HEK293T (cell line): ENCODE results near the gene ERFL.

Source experiments
- CTCF ChIA-PET: fragments of 350-600 bp; formaldehyde crosslinking; extraction: SDS; loops from one replicate; lab custom pipeline; 2021; ENCODE audit warnings: antibody characterized with exemption, inconsistent platforms; lab: Yijun Ruan, JAX
- POLR2A ChIA-PET: fragments of 350-600 bp; formaldehyde crosslinking; extraction: SDS; loops from one replicate; lab custom pipeline; 2020; ENCODE audit warnings: antibody characterized with exemption, inconsistent platforms; lab: Yijun Ruan, JAX
- DNase-seq: peaks from one replicate; pipeline ENCODE4 v3.0.0; 2012; ENCODE audit warnings: mixed read lengths; ENCODE audit errors: extremely low spot score
- ARNT ChIP-seq: fragments of 450-650 bp; IDR thresholded peaks from 2 replicates; pipeline ENCODE4 v1.6.1; 2017; ENCODE audit warnings: mild to moderate bottlenecking
- BHLHE40 ChIP-seq: fragments of 450-650 bp; IDR thresholded peaks from 2 replicates; pipeline ENCODE4 v1.6.1; 2016; ENCODE audit warnings: mild to moderate bottlenecking, moderate library complexity, borderline replicate concordance
- CTBP1 ChIP-seq: fragments of 450-650 bp; IDR thresholded peaks from 2 replicates; pipeline ENCODE4 v1.6.1; 2016; ENCODE audit warnings: borderline replicate concordance
- ELF4 ChIP-seq: fragments of 450-650 bp; IDR thresholded peaks from 2 replicates; pipeline ENCODE4 v1.6.1; 2017; ENCODE audit warnings: antibody characterized with exemption
- FOXA1 ChIP-seq: fragments of 450-650 bp; IDR thresholded peaks from 2 replicates; pipeline ENCODE4 v1.6.1; 2016; ENCODE audit warnings: mild to moderate bottlenecking
- FOXK2 ChIP-seq: fragments of 450-650 bp; IDR thresholded peaks from 2 replicates; pipeline ENCODE4 v1.6.1; 2016; ENCODE audit warnings: mild to moderate bottlenecking
- FOXM1 ChIP-seq: fragments of 450-650 bp; IDR thresholded peaks from 2 replicates; pipeline ENCODE4 v1.6.1; 2017; ENCODE audit warnings: mild to moderate bottlenecking, borderline replicate concordance
- HDGF ChIP-seq: fragments of 450-650 bp; IDR thresholded peaks from 2 replicates; pipeline ENCODE4 v1.6.1; 2017; ENCODE audit warnings: antibody characterized with exemption, borderline replicate concordance
- L3MBTL2 ChIP-seq: fragments of 450-650 bp; conservative IDR thresholded peaks from 2 replicates; pipeline ENCODE4 v1.6.1; 2016; ENCODE audit warnings: mild to moderate bottlenecking
- LEF1 ChIP-seq: fragments of 450-650 bp; IDR thresholded peaks from 2 replicates; pipeline ENCODE4 v1.6.1; 2017; ENCODE audit warnings: mild to moderate bottlenecking, borderline replicate concordance
- NFRKB ChIP-seq: fragments of 450-650 bp; IDR thresholded peaks from 2 replicates; pipeline ENCODE4 v1.6.1; 2016; ENCODE audit warnings: mild to moderate bottlenecking, moderate library complexity
- SP1 ChIP-seq: fragments of 450-650 bp; IDR thresholded peaks from 2 replicates; pipeline ENCODE4 v1.6.1; 2017
- SUZ12 ChIP-seq: fragments of 450-650 bp; IDR thresholded peaks from 2 replicates; pipeline ENCODE4 v1.6.1; 2016; ENCODE audit warnings: mild to moderate bottlenecking
- TARDBP ChIP-seq: fragments of 450-650 bp; IDR thresholded peaks from 2 replicates; pipeline ENCODE4 v1.6.1; 2016
- ZNF384 ChIP-seq: fragments of 450-650 bp; IDR thresholded peaks from 2 replicates; pipeline ENCODE4 v1.6.1; 2016
- TF ChIP-seq, protein P1 (sequence below): fragments of 450-650 bp; IDR thresholded peaks from 2 replicates; pipeline ENCODE4 v1.6.1; 2016

The ERFL gene

DNA sequence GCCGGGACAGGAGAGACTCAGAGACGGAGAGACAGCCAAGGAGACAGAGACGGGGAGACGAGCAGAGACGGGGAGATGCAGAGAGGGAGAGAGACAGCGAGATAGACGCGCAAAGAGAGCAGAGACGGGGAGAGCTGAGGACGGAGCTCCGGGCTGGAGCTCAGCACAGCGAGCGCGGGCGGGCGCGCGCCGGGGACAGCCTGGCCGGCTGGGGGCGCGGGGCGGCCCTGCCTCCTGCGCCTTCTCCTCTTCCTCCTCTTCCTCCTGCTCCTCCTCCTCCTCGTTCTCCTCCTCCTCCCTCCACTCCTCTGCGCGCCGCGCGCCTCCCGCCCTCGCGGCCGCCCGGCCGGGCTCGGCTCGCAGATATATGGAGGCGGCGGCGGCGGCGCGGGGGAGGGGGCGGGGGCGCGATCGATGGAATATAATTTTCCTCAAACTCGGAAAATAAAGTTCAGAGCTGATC lies at the start of gene ERFL:
TSS of gene ERFL (minus strand) at position 229 of the 463 bp plus-strand sequence. CDS start 15,530 bp downstream, outside the sequence.
- no peak for DNase-seq
- TF ChIP-seq TARDBP (no peak), ARNT (no peak), LEF1 (no peak), HDGF (no peak), FOXA1 (no peak), ZNF384 (no peak), CTBP1 (no peak), FOXK2 (no peak), L3MBTL2 (no peak), BHLHE40 (no peak), SP1 (no peak), NFRKB (no peak)
- ChIA-PET CTCF (no interaction called here), POLR2A (interaction anchor here (0.6 to 1.1 kb wide), 2 partner anchors 30 to 45 kb away, joined by 3 read pairs; no protein-coding TSS in a partner anchor)

DNA sequence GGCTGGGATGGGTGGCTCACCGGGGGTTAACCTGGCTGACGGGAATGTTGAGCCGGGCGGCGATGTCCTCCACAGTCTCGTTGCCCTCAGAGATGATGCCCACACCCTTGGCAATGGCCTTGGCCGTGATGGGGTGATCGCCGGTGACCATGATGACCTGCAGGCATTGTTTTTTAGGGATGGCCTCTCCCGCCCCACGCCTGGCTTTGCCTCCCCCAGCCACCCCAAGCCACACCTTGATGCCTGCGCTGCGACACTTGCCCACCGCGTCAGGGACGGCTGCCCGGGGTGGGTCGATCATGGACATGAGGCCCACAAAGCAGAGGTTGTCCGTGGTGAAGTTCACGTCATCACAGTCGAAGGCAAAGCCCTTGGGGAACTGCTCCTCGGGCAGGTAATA lies 49.7 kb upstream of the ERFL start:
- CTCF ChIA-PET = no interaction called here

DNA sequence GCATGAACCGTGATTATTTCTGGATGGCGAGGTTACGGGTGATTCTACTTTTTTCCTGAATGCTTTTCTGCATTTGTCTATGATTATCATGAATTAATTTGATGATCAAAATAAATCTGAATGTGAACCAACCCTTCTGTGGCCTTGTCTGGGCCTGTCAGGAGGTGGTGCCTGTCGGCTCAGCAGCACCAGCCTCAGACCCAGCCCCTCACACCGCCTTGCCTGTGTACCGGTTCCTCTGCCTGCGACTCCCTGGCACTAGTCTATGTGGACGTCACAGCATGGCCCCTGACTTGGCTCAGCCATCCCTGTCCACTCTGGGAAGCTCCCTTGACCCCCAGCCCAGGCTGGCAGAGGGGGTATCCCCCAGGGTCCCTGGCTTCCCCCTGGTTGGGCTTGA lies 46.4 kb upstream of the ERFL start:
- POLR2A ChIA-PET = interaction anchor here (1.2 kb wide), 1 partner anchor 15 kb away, joined by 3 read pairs; the partner anchor contains the start of gene RABAC1

More for the DNA sequence above, 49.7 kb upstream of the ERFL start:
- no peak for TF ChIP-seq FOXM1
- no peak for TF ChIP-seq LEF1
- no peak for TF ChIP-seq FOXK2
- no peak for TF ChIP-seq ARNT
- TF ChIP-seq, protein P1, sequence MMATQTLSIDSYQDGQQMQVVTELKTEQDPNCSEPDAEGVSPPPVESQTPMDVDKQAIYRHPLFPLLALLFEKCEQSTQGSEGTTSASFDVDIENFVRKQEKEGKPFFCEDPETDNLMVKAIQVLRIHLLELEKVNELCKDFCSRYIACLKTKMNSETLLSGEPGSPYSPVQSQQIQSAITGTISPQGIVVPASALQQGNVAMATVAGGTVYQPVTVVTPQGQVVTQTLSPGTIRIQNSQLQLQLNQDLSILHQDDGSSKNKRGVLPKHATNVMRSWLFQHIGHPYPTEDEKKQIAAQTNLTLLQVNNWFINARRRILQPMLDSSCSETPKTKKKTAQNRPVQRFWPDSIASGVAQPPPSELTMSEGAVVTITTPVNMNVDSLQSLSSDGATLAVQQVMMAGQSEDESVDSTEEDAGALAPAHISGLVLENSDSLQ = no peak
- no peak for TF ChIP-seq HDGF
- TF ChIP-seq TARDBP = no peak
- no peak for TF ChIP-seq BHLHE40
- no peak for TF ChIP-seq L3MBTL2
- no peak for TF ChIP-seq ZNF384
- no peak for TF ChIP-seq FOXA1
- TF ChIP-seq SUZ12 = no peak
- TF ChIP-seq SP1 = no peak
- no peak for TF ChIP-seq CTBP1
- POLR2A ChIA-PET = no interaction called here
- no peak for DNase-seq

DNA sequence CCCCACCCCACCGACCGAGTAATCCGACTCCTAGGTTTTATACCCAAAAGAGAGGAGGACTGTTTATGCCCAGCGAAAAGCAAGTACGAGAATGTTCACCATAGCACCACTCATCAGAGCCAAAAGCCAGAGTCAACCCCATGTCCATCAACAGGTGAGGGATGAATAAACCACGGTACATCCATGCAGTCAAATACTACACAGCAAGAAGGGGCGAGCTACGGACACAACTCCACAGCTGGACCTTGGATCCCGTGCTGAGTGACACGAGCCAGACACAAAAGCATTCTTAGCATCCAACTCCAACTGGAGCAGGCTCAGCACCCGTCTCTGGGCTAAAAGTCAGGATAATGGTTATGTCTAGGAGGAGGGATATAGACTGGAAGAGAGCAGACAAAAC lies 43.1 kb upstream of the ERFL start:
- POLR2A ChIA-PET = no interaction called here
- TF ChIP-seq SUZ12 = no peak
- no peak for TF ChIP-seq ZNF384
- no peak for TF ChIP-seq SP1
- no peak for TF ChIP-seq ARNT
- TF ChIP-seq FOXA1 = no peak
- no peak for TF ChIP-seq ELF4
- TF ChIP-seq, protein P1 = no peak
- TF ChIP-seq L3MBTL2 = no peak
- TF ChIP-seq FOXK2 = no peak
- no peak for TF ChIP-seq BHLHE40
- no peak for TF ChIP-seq CTBP1
- TF ChIP-seq NFRKB = no peak
- TF ChIP-seq TARDBP = no peak
- DNase-seq = no peak
- CTCF ChIA-PET = no interaction called here

More for the DNA sequence above, 46.4 kb upstream of the ERFL start:
- TF ChIP-seq ELF4 (no peak), ZNF384 (no peak), NFRKB (no peak), L3MBTL2 (no peak), FOXK2 (no peak), CTBP1 (no peak), ARNT (no peak), TARDBP (no peak), FOXM1 (no peak), HDGF (no peak), SUZ12 (no peak), LEF1 (no peak), FOXA1 (no peak), BHLHE40 (no peak), SP1 (no peak)
- TF ChIP-seq, protein P1 = no peak
- no peak for DNase-seq
- CTCF ChIA-PET = no interaction called here

DNA sequence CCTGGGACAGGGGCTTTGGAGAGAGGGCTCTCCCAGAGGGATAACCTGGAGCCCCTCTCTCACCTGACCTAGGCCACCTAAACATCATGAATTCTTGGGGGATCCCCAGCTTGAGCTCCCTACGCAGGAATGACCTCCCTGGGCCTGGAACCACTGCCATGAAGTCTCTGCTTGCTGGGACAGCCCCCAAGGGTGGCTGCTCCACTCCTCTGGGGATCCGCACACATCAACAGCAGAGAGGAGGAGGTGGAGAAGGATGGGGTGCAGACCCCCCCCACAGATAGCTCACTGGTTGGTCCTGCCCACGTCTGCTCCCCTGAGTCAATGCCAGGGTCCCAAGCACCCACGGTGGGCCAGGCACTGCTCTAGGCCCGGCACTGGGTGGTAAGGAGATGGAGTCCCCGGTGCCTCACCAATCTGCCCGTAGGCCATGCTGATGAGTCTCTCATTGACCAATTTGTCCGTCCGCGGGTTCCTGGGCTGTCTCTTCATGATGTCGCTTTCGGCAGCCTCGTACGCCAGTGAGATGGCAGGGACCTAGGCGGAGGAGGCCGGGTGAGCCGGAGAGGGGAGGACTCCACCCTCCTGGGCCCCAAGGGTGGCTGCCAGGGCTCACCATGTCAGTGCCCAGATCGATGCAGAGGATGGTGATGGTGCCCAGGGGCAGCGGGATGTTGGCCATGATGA lies 41.7 kb upstream of the ERFL start:
- TF ChIP-seq FOXA1 (no peak), CTBP1 (no peak), ZNF384 (no peak), L3MBTL2 (no peak), TARDBP (no peak), NFRKB (no peak), ELF4 (no peak), SUZ12 (no peak), FOXM1 (no peak), LEF1 (no peak)
- TF ChIP-seq, protein P1 = no peak
- CTCF ChIA-PET = interaction anchor here (0.6 kb wide), 1 partner anchor 618 kb away, joined by 3 read pairs; no protein-coding TSS in a partner anchor

More for the DNA sequence above, 41.7 kb upstream of the ERFL start:
- no peak for DNase-seq
- POLR2A ChIA-PET = no interaction called here
